GM12892 (cell line): Measurements from ENCODE around the gene UBA6.

ENCODE experiments used
- POLR2A ChIP-seq: IDR thresholded peaks from 2 replicates; pipeline ENCODE4 v1.6.1; 2011; ENCODE audit warnings: low read depth, low read length, control low read depth
- POLR2AphosphoS5 ChIP-seq: IDR thresholded peaks from 2 replicates; pipeline ENCODE4 v1.6.1; 2011; ENCODE audit warnings: low read depth, low read length, control low read depth
- TAF1 ChIP-seq: IDR thresholded peaks from 2 replicates; pipeline ENCODE4 v1.6.1; 2011; ENCODE audit warnings: low read depth, mild to moderate bottlenecking, control low read depth, low read length, borderline replicate concordance

DNA sequence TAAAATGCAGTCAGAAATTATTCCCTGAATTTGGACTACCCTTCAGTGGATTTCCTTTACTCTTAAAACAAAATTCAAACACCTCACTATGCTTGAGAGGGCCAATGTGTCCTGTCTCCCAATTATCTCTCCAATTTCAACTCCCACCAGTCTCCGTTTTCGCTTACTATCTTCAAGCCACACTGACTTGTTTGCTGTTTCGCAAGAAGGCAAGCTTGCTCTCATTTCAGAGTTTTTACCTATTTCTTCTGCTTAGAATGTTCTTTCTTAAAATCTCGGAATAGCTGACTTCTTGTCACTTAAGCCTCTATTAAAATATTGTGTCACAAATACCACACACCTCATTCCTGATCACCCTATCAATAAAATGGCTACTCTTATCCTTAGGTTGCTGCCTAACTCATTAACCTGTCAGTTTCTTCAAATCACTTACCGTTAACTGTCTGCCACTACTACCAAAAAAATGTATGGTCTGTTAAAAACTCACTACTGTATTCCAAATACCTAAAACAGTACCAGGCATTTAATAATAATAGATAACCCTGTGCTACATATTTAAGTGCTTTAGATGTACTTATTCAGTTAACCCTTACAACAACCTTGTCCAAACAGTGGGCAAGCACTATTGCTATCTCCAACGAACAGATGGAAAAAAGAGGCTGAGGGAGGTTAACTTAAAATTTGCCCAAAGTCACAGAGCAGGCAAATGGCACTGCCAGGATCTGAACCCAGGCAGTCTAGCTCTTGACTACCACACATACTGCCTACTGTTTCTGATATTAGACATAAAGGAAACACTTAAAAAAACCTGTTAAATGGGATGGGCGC, 2.9 kb downstream of the UBA6 start:
- TF ChIP-seq TAF1 = no peak
- no peak for TF ChIP-seq POLR2A
- no peak for TF ChIP-seq POLR2AphosphoS5
